ENCODE measurements around the gene TRAK1.

Gene TRAK1

DNA sequence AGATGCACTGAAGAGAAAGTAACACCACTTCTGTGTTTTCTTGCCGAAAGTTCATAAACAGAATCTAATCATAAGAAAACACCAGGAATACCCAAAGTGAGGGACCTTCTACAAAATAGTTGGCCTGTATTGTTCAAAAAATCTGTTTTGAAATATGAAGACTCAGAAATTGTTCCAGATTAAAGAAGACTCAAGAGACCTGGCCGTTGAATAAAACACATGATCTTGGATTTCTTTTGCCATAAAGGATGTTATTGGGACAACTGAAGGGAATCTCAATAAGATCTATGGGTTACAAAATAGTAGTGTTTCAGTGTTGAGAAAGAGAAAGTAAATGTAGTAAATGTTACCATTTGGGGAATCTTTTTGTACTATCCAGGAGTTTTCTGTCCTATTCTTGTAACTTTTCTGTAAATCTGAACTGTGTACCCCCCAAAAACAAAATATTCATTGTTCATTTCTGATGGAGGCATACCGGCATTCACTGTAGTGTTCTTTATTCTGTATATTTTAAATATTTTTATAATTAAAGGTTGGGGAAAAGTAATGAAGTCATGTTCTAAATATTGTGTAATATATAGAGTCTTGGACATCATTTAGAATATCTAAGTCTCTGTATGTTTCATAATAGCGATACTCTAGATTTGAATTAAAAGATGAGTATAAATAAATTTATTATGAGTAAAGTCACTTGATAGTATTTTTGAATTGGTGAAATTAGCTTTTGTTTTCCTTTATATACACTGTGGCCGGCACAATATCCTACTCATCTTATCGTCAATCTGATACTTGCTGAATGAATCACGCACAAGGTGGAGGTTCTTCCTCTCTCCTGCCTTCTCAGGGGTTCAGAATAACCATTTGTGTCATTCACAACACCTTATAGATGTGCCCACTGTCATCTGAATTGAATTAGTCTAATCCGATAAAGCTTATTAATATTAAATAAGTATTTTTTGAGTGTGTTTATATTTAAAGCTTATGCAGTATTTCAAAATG is 66.7 kb downstream of the TRAK1 start:
- TF ChIP-seq, protein P1, sequence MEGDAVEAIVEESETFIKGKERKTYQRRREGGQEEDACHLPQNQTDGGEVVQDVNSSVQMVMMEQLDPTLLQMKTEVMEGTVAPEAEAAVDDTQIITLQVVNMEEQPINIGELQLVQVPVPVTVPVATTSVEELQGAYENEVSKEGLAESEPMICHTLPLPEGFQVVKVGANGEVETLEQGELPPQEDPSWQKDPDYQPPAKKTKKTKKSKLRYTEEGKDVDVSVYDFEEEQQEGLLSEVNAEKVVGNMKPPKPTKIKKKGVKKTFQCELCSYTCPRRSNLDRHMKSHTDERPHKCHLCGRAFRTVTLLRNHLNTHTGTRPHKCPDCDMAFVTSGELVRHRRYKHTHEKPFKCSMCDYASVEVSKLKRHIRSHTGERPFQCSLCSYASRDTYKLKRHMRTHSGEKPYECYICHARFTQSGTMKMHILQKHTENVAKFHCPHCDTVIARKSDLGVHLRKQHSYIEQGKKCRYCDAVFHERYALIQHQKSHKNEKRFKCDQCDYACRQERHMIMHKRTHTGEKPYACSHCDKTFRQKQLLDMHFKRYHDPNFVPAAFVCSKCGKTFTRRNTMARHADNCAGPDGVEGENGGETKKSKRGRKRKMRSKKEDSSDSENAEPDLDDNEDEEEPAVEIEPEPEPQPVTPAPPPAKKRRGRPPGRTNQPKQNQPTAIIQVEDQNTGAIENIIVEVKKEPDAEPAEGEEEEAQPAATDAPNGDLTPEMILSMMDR (IDR thresholded peaks at IDR 0.05; ENCODE audit: borderline replicate concordance, insufficient read depth, low read depth, low read length) = no peak
- no peak overlapping the region for H3K4me3 ChIP-seq (ENCODE audit: low read depth, low read length)

DNA sequence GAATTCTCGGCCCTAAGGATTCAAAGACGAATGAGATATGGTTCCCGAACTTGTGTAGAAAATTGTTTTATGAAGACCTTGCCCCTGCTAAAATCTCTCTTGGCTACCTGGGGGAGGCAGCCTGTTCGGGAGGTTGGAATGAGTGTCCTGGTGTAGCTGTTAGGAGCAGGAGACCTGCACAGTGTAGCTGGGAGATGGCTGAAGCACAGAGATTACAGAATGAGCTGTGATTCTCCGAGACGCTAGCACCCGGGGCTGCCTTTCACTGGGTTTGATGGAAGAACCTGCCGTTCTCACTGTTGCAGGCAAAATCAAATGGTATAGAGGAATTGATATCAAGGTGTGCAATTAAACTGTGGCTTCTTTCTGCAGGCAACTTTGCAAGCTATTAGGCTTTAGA is 68.0 kb downstream of the TRAK1 start:
- H3K4me3 ChIP-seq (ENCODE audit: low read depth, low read length) = no peak overlapping the region
- TF ChIP-seq, protein P1 (IDR thresholded peaks at IDR 0.05; ENCODE audit: borderline replicate concordance, insufficient read depth, low read depth, low read length) = no peak

DNA sequence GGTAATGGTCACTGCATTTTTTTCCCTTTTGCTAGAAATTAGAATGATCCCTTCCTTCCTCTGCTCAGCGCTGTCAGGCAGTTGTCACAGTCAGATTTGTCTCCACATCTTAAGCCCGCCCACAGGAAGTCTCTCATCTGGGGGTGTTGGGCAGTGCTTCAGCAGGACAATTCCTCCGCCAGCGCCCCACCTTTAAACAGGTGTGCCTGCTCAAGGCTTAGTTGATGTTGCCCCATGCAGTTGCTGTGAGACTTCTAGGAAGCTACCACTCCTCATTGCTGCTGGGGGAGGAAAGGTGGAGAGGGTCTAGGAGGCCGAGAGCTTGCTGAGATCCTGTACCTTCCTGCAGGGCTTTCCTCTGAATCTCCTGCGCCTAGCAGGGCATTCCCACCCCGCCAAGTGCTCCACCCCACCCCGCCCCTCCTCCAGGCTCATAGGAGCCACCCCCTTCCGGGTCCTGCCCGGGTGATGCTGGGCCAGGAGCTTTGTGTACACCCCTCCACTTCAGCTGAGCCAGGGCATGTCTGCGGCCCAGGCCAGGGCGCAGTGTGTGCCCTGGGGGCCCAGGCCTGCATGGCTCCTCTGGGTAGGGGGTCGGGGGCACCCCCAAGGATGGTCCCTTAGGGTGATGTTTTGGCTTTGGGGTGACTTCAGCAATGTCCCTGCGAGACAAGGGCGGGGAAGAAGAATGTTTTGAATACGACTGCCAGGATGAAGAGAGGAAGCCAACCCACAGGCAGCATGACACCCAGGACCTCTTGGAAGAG is 68.7 kb downstream of the TRAK1 start:
- TF ChIP-seq, protein P1 (IDR thresholded peaks at IDR 0.05; ENCODE audit: borderline replicate concordance, insufficient read depth, low read depth, low read length) = no peak
- H3K4me3 ChIP-seq (ENCODE audit: low read depth, low read length) = no peak overlapping the region

DNA sequence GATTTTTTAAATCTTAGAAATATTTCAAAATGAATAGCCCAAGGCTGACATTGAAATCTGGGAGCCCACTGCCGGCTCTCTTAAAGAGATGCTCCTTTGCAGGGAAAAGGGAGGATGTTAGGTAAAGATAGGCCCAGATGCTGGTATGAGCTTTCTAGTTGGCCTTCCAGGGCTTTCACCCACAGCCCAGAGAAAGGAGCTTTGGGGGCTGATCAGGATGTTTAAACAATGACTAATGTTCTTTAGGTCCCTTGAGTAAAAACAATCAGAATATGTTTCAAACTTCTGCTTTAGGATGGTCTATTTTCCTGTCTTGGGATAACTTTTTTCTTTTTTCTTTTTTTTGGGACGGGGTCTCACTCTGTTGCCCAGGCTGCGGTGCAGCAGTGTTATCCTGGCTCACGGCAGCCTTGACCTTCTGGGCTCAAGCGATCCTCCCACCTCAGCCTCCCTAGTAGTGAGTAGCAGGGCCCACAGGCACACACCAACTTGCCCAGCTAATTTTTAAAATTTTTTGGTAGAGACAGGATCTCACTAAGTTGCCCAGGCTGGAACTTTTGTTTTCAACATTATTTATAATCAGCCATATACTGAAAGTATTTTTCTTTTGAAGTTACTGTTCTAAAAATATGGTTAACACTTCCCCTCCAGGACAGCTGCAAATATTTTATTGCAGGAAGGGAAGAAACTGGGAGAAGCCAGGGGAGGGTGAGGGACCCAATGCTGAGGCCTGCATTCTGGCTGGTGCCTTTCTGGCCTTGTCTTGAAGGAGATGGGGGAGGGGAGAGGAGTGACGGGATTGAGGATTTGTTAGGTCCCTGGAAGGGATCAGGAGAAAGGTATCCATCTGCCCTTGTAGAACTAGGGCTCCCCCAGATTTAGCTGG is 70.1 kb downstream of the TRAK1 start:
- TF ChIP-seq, protein P1 (IDR thresholded peaks at IDR 0.05; ENCODE audit: borderline replicate concordance, insufficient read depth, low read depth, low read length) = no peak
- H3K4me3 ChIP-seq (ENCODE audit: low read depth, low read length) = no peak overlapping the region

DNA sequence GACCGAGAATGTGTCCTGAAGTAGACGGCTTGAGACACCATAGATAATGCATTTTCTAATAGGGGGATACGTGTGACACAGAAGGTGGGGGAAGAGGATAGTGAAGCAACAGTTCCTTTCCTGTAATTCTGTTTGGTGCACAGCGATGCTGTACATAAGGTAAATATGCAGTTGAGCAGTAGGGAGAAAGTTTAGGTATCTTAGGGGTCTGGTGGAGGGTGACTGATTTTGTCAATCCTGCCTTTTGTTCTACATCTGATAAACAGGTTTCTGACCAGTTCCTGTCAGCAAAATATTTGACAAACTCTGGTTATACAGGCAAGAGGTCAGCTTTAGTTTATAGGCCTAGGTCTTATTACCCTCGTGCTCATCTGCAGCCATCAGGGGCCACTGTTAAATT is 71.3 kb downstream of the TRAK1 start:
- TF ChIP-seq, protein P1 (IDR thresholded peaks at IDR 0.05; ENCODE audit: borderline replicate concordance, insufficient read depth, low read depth, low read length) = no peak
- no peak overlapping the region for H3K4me3 ChIP-seq (ENCODE audit: low read depth, low read length)

DNA sequence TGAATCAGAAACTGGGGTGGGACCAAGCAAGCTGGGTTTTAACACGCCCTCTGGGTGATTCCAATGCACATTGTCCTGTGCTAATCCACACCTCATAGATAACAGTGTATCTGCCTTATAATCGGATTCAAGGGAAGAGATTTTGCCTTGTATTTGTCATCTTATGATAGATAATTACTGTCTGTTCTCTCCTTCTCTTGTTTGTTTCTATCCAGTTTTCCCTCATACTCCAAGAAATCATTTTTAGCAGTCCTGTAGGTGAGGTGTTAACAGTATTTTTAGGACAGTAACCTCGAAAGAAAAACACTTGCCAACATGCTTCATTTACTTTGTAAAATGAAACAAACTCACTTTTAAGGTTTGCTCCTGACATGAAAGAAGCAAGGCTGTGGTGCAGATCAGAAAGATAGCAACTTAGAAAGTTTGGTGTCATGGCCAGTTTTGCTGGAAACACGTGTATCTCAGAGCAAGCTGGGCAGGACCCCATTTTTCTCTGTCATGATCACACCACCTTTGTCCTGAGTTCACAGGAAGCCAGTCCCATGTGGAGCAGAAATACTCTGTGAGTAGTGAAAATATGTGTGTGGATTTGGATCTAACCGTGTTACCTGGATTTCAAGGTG is 72.6 kb downstream of the TRAK1 start:
- no peak overlapping the region for H3K4me3 ChIP-seq (ENCODE audit: low read depth, low read length)
- TF ChIP-seq, protein P1 (IDR thresholded peaks at IDR 0.05; ENCODE audit: borderline replicate concordance, insufficient read depth, low read depth, low read length) = no peak

Measured in GM12875 (cell line).